HG03039 (cell line): Measurements from ENCODE around the gene DNAJC6.
"Not testable (repeated sequence)": the region's sequence is repeated elsewhere in the genome, so short reads cannot be mapped to it uniquely, and the experiment has no call there.

Experiments
- ATAC-seq: cut with Tn5 transposase; IDR thresholded peaks from one replicate; pipeline ENCODE4 v1.9.1; 2021; ENCODE audit warnings: mild to moderate bottlenecking, moderate library complexity; ENCODE audit not compliant: unreplicated experiment

Gene DNAJC6

DNA sequence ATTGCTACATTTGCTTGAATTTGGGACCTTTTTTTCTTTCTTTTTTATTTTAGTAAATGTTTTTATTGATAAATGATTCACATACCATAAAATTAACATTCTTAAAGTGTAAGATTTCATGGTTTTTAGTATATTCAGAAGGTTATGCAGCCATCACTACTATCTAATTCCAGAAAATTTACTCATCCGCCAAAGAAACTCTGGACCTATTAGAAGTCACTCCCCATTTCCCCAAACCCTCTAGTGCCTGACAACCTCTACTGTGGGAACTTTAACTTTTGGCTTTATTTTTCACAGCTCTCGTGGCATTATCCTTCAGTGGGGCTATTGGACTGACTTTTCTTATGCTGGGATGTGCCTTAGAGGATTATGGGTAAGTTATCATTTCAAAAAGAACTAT, 115.7 kb downstream of the DNAJC6 start:
- no peak for ATAC-seq

DNA sequence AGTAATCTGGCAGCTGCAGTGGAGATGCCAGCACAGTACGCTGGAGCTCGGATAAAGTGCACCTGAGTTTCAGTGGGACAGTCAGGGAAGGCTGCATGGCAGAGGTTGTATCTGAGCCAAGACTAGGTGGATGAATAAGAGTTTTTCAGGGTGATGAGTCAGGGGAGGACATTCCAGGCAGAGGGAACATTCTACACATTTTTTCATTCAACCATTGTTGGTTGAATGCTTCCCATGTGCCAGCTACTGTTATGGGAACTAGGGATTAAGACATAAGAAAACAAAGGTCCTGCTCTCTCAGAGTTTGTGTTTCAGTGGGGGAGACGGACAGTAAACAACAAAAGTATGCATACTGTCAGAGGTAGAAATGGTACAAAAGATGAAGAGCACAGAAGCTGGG, 116.4 kb downstream of the DNAJC6 start:
- ATAC-seq, result no peak

DNA sequence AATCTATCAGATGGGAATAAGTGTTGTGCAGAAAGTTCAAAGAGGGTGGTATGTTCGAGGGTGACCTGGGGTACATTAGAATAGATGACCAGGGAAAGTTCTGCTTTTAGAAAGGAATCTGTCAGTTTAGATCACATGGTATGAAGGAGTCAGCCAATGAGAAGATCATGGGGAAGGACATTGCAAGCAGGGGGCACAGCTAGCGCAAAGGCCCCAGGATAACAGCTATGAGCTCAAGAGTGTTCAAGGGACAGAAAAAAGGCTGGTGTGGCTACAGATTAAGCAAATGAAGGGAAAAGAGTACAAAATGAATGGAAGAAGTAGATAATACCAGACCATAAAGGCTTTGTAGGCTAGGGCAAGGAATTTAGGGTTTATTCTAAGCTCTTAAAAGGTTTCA, 119.7 kb downstream of the DNAJC6 start:
- ATAC-seq, result no peak

GRCh38 chr1:65429806-65430205, 120.5 kb downstream of the DNAJC6 start:
- ATAC-seq, result no peak

GRCh38 chr1:65431111-65431705, 121.9 kb downstream of the DNAJC6 start:
- no peak for ATAC-seq

- ATAC-seq, result no peak
These were observed 123.6 kb downstream of the DNAJC6 start for GRCh38 chr1:65432918-65433317.

DNA sequence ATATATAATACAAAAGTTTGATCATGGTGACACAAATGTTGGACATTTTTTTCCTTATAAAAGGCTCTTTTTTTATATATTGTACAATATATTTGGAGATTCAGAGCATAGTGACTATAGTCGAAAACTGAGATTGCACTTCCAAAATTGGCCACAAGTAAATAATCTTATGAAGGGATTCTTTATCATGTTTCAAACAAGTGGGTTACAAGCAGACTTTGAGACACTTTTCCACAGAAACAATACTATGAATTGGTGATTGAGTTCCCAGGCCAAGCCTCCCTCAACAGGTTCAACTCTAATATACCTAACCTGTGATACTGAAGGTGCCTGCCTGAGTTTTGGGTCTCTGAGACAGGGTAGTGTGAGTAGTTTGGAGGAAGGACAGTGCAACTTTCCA, 124.9 kb downstream of the DNAJC6 start:
- no peak for ATAC-seq

GRCh38 chr1:65434760-65435159, 125.4 kb downstream of the DNAJC6 start:
- no peak for ATAC-seq

- no peak for ATAC-seq
These were observed 126.6 kb downstream of the DNAJC6 start for GRCh38 chr1:65435987-65436386.

DNA sequence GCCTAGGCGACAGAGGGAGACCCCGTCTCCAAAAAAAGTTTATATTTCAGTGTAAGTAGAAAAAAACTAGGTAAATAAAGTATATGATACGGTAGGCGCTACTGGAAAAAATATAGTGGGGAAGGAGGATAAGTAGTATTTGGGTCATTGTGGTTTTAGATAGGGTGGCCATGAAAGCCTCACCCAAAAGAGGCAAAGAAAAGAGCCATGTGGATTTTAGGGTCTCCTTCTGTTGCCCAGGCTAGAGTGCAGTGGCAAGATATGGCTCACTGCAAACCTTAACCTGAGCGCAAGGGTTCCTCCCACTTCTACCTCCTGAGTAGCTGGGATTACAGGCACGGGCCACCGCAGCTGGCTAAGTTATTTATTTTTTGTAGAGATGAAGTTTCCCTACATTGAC, 128.3 kb downstream of the DNAJC6 start:
- no peak for ATAC-seq

- no peak for ATAC-seq
These were observed 131.1 kb downstream of the DNAJC6 start for GRCh38 chr1:65440322-65440900.

GRCh38 chr1:65440915-65441314, 131.6 kb downstream of the DNAJC6 start:
- ATAC-seq, result no peak

DNA sequence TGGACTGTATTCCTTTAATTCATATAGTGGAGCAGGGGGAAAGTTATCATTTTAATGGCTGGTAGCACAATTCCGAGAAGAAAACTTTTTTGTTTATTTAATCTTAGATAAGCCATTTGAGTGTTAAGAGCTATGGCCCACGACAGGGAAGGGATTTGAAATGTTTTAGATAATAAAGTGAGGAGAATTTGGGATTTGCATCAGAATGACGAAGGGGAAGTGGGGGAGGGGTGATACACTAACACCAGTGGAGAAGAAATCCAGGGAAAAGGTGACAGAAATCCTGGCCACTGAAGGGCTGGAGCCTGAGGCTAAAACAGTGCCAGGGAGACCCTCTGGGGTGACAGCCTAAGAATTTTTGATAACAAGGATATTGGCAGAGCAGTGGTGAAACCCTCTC, 132.1 kb downstream of the DNAJC6 start:
- no peak for ATAC-seq

GRCh38 chr1:65442442-65442841, 133.1 kb downstream of the DNAJC6 start:
- ATAC-seq, result no peak

DNA sequence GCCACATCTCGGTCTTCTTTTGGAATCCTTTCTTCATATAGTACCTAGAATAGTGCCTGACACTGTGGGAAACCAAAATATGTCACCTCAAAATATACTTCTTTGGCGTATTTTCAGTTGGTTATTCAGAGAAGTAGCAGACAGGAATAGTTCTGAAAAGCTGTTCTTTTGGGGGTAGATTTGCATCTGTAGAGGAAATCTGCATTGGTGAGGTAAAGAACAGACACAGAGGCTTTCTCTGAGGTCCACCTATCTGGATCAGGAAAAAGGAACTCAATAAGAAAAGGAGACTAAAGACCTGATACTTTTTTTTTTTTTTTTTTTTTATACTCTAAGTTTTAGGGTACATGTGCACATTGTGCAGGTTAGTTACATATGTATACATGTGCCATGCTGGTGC, 134.3 kb downstream of the DNAJC6 start:
- ATAC-seq, result no peak

- no peak for ATAC-seq
These were observed 134.8 kb downstream of the DNAJC6 start for GRCh38 chr1:65444128-65444640.

- ATAC-seq, result no peak
These were observed 136.5 kb downstream of the DNAJC6 start for GRCh38 chr1:65445837-65446236.

- no peak for ATAC-seq
These were observed 140.0 kb downstream of the DNAJC6 start for GRCh38 chr1:65449214-65449823.

DNA sequence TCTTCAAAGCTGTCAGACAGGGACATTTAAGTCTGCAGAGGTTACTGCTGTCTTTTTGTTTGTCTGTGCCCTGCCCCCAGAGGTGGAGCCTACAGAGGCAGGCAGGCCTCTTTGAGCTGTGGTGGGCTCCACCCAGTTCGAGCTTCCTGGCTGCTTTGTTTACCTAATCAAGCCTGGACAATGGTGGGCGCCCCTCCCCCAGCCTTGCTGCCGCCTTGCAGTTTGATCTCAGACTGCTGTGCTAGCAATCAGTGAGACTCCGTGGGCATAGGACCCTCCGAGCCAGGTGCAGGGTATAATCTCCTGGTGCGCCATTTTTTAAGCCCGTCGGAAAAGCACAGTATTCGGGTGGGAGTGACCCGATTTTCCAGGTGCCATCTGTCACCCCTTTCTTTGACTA, 146.3 kb downstream of the DNAJC6 start:
- ATAC-seq, result not testable (repeated sequence)

DNA sequence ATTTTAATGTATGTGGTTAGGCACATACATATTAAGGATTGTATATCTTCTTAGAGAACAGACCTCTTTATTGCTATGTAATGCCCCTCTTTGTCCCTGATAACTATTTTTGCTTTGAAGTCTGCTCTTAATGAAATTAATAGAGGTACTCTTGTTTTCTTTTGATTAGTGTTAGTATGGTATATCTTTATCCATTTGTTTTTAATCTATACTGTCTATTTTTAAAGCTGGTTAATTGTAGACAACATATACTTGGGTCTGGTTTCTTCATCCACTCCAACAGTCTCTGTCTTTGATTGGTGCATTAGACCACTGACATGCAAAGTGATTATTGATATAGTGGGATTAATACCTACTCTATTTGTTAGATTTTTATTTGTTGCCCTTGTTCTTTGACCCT, 147.1 kb downstream of the DNAJC6 start:
- ATAC-seq, result no peak

DNA sequence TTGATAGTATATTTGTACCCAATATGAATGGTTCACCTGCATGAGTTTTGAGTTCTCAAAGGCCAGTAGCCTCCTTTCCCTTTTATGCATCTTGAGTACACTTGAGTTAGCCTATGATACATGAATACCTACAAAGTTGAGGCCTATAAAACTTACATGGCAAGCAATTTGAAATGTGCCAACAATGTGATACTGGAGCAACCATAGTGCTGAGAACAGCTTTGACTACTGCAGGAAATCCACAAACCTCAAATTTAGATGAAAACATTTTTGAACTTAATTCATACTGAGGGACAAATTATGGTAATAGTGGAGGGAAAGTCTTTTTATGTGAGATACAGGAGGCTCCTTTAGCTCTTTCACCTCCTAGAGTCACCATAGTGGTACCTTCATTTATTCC, 148.5 kb downstream of the DNAJC6 start:
- ATAC-seq, result no peak

- ATAC-seq, result no peak
These were observed 149.5 kb downstream of the DNAJC6 start for GRCh38 chr1:65458730-65459396.
